COLO668 (cell line): ENCODE measurements around the gene MAPK11.
A peak's percentile ranks its signal among the peaks of the same experiment; 100 is the strongest.

ENCODE experiments used
- DNase-seq: peaks from one replicate; lab custom pipeline; 2025; ENCODE audit not compliant: unreplicated experiment; lab: John Stamatoyannopoulos, UW

The MAPK11 gene

DNA sequence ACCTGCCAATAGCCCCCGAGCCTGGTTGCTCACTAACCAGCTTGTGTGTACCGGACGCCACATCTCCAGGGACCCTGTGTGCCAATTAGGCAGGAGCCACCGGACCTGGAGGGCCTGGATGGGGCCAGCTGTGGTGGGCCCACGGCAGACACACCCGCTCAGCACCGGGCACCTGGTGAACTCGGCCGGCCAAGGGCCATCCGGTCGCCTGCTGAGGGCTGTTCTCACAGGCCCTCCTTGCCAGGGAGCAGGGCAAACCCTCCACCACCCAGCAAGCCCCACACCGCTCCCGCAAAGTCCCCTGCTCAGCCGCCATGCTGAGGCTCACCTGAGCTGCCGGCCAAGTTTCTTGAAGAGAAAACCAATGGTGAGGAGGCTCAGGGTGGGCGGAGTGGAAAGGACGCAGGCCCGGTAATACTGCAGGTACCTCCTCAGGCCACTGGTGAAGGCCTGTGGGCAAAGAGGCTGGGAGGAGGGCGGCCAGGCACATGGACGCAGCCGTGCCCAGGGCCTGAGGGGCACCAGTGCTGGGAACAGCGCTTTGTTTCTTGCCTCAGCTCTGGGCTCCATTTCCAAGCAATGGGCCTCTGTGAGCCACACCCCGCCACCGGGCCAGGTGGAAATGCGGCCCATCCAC, 42.5 kb downstream of the MAPK11 start:
- DNase-seq = no peak

DNA sequence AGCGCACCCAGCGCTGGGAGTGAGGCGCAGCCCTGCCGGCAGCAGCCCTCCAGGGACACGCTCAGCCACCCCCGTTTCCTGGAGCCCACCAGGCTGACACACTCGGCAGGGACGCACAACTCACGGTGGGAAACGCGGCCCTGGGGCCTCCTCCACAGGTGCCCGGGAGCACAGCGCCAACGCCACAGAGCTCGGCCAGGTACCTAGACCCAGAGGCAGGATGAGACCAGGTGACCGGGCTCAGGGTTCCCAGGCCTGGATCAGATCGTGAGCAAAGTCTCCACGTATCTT, 43.4 kb downstream of the MAPK11 start:
- DNase-seq = no peak

DNA sequence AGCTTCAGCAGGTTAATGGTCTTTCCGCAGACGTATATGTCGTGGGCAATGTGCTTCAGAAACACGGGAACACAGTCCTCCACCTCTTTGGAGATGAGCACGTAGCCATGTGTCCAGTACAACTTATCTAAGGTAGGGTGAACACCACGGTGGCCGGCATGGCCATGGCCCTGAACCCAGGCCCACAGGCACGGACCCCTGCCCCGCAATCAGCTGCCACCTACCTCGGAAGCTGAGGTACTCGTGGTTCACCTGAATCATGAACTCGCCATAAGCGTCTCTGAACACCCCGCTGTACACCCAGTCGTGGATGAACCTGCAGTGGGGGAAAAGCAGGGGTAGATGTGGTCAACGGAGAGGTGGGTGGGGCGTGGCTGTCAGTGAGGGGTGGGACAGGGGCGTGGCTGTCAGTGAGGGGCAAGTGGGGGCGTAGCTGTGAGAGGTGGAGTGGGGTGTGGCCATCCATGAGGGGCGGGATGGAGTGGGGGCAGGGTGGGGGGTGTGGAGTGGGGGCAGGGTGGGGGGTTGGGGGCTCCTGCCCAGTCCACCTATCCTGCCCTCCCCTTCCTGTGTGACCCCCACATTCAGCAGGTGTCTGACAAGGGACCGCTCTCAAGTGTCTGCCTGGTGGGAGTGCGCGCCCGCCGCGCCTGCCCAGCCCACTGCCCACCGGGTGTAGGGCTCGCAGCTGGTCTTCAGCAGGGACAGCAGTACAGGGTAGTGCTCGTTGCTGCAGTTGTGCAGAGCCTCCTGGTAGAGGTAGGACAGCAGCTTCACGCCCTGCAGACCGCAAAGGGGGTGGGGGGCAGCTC, 43.9 kb downstream of the MAPK11 start:
- no peak for DNase-seq

DNA sequence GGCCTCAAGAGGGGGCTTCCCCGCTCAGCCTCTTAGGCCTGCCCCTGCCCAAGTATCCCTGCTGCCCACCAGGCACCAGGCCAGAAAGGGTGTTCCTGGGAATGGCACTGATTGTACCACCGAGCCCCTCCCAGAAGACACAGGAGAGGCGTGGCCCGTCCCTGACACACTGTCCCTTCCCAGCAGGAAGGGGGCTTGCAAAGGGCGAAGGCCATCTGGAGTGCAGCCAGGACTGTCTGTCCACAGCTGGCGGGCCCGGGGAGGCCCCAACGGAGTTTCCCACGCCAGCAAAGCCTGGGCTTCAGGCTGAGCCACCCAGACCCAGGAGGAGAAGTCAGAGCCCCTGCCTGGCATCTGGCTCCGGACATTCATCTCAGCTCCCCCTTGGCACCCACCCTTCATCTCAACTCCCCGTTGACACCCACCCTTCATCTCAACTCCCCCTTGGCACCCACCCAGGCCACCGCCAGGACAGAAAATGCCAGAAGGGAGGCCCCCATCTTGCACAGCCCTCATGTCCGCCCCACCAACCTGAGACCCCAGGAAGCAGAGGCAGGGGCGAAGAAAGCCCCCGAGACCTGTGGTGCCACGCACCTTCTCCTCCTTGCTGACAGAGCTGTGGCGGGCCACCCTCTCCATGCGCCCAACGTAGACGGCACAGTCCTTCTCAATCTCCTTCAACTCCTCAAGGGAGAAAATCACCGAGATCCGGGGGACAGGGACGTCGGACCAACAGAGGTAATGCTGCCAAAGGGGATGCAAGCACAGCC, 44.8 kb downstream of the MAPK11 start:
- no peak for DNase-seq

DNA sequence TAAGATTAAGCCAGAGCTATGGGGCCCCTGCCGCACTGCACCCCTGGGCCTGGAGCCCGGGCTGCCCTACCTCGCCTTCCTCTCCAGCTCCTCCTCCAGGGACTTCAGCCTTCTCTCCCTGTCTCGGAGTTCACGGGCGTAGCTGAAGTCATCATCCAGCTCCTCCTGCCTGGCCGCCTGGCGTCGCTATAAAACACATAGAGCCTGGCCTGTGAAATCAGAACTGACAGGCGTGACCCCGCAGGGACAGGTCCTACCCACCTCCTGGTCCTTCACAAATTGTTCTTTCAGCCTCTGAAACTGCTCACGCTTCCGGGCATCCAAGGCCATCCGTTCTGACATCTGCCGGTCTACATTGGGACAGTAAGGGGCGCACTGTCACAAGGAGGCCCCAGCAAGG, 46.1 kb downstream of the MAPK11 start:
- no peak for DNase-seq

DNA sequence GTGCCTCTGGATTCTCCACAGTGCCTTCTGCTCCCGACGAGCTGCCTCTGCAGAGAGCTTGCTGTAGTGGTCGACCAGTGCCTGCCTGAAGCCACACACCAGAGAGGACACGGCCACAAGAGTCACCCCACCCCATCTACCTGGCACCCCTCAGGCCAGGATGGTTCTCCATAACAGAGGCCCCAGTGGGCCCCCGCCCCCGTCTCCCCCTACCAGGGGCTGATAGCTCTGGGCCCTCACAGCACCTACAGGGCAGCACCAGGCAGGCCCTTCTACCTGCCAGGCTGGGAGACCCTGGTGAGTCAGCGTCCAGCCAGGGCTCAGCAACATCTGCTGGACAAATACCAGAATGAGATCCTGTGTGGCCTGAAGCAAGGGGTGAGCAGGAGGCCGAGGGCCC, 47.7 kb downstream of the MAPK11 start:
- no peak for DNase-seq

DNA sequence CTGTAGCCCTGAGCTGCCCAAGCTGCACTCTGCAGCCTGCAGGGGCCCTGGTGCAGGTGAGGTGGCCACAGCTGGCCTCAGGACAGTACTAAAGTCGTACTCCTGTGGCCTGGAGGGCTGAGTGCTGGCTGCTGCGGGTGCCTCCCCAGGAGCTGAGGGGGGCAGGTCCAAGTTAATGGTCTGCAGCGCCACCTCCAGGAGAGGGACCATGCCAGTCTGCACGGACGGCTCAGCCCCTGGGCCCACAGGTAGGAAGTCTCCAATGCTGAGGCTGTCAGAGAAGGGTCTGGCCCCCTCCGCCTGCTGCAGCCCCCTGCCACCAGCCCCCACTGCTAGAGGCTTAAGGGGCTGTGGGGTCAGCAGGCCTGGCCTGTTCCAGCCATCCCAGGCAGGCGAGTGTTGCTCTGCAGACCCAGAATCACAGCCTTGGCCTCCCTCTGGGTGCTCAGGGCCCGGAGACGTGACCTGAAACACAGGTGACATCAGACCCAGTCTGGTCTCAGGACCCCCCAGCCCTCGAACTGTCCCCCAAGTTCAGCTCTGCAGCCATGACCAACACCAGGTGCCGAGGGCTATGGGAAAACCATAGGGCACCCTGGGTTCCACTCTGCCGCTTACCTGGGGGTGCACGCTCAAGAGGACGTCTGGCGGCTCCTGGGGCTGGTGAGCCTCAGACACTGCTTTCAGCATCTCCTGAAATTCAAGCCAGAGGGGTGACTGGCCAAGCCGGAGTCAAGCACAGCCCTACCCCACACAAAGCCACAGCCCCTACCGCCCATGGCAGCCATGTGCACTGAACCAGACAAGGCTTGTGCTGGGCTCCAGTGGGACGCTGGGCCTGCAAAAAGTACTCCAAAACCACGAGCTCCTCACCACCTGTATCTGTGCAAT, 48.5 kb downstream of the MAPK11 start:
- DNase-seq = no peak

DNA sequence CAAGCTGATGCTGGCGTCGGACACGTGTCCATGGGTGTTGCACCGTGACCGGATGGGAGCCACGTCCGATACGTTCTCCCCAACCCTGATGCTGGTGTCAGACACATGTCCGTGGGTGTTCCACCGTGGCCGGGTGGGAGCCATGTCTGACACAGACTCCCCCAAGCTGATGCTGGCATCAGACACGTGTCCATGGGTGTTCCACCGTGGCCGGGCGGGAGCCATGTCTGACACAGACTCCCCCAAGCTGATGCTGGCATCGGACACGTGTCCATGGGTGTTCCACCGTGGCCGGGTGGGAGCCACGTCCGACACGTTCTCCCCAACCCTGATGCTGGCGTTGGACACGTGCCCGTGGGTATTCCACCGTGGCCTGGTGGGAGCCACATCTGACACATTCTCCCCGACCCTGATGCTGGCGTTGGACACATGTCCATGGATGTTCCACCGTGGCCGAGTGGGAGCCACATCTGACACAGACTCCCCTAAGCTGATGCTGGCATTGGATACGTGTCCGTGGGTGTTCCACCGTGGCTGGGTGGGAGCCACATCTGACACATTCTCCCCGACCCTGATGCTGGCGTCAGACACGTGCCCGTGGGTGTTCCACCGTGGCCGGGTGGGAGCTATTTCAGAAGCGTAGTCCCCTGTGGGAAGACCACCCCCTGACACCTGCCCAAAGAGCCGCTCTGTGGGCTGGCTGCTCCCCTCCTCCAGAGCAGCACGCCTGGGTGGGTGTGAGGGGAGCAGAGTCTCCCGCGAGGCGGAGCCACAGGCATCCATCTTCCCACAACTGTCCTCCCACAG, 49.4 kb downstream of the MAPK11 start:
- no peak for DNase-seq

DNA sequence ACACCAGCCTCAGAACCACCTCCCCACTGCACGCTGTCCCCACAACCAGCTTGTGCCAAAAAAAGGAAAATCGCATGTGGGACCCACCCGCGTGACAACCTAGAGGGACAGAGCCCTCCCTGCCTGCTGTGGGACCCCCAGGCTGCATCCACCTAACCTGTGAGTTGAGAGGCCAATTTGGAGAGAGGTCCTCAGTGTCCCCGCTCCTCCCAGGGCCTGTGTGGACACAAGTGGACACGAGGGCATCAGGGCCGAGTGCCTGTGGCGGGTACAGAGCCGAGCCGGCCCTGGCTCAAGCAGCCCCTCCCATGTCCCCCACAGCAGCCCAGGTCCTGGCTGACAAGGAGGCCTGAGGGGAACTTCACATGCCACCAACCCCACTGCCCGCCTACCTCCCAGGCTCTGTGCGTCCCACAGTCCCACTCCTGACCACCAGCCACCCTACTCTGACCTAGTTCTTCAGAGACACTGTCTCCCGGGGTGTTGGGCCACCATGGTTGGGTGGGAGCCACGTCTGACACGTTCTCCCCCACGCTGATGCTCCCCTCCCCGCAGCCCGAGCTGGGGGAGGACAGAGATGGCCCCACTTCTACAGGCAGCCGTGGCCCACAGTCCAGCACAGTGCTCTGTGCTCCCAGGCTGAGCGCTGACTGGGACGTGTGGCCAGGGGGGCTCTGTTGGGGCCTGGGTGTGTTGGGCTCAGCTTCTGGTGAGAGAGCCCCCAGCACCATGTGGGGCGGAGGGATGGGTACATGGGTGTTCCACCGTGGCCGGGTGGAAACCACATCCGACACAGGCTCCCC, 50.2 kb downstream of the MAPK11 start:
- no peak for DNase-seq

DNA sequence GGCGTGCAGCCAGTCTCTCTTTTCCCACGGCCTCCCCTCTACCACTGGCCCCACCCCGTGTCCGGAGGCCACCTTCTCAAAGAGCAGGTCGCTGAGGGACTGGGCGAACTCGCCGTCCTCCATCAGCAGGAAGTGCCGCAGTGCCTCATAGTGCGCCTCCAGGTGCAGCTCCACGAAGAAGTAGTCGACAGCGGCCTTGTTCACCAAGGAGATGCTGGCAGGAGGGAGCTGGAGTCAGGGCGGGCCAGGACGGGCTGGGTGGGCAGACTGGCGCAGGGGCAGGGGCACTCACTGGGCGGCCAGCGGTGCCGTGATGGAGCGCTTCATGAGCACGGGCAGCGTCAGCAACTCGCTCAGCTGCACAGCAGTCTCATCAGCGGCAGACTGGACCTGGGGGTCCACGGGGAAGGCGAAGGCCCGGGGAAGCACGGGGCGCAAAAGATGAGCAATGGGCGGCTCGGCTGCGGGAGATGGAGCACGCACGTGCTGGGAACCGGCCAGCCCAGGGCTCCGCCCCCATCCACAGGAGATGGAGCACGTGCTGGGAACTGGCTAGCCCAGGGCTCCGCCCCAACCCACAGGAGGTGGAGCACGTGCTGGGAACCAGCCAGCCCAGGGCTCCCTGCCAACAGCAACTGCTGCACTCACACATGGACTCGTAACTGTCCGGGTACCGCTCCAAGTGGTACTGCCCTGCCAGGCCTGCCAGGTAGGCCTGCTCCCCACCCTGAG, 51.0 kb downstream of the MAPK11 start:
- DNase-seq = peak; percentile 84

DNA sequence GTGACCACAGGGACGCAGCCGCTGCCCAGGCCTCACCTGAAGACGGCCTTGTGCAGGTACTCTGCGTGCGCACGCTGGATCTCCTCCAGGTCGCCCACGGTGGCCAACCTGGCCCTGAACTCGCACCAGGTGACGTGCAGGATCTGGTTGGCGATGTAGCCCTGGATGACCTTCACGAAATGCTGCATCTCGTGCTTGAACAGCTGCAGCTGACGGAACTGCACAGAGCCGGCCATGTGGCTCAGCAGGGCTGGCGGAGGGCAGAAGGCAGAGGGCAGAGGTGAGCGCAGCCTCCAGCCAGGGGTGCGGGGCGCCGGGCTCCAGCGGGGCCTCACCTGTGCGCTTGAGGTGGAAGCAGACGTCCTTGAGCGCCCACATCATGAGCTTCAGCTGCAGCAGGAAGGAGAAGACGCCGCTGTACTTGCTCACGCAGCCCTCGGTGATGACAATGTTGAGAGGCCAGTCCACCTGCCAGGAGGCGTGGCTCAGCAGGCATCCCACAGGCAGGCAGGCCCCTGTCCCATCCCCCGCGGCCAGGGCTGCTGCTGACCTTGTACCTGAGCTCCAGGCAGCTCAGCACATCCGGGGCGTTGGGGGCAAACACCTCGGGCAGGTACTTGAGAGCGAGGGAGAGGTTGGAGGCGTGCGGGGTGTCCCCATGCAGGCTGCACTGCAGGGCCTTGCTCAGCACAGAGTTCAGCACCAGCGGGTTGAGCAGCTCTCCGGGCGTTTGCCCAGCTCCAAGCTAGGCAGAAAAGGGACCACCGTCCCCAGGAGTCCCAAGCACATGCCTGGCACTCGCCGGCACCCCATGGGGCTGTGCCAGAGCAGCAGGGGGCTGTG, 51.8 kb downstream of the MAPK11 start:
- peak; percentile 71 for DNase-seq

DNA sequence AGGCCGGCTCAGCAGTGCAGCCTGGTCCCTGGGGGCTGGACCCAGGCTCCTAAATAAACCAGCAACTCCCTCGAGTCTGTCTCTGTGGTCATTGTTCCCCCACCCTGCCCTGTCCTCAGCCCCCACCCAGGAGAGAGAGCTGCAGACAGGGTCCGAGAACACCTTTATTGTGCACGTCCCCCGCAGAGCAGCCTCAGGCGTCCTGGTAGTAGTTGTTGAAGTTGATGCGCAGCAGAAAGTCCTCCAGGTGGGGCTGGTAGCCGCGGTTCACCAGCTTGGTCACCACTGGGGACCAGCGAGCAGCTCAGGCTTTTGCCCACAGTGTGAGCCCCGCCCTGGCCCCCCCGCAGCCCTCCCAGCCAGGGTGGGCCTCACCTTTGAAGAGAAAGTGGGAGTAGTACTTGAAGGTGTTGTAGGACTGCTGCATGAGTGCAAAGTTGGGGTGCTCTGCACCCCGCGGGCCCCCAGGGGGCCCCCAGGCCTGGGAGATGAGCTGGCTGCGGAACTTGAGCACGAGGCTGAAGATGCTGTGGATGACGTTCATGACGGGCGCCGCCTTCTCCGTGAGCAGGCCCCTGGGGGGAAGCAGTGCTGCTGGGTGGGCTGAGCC, 52.5 kb downstream of the MAPK11 start:
- no peak for DNase-seq

DNA sequence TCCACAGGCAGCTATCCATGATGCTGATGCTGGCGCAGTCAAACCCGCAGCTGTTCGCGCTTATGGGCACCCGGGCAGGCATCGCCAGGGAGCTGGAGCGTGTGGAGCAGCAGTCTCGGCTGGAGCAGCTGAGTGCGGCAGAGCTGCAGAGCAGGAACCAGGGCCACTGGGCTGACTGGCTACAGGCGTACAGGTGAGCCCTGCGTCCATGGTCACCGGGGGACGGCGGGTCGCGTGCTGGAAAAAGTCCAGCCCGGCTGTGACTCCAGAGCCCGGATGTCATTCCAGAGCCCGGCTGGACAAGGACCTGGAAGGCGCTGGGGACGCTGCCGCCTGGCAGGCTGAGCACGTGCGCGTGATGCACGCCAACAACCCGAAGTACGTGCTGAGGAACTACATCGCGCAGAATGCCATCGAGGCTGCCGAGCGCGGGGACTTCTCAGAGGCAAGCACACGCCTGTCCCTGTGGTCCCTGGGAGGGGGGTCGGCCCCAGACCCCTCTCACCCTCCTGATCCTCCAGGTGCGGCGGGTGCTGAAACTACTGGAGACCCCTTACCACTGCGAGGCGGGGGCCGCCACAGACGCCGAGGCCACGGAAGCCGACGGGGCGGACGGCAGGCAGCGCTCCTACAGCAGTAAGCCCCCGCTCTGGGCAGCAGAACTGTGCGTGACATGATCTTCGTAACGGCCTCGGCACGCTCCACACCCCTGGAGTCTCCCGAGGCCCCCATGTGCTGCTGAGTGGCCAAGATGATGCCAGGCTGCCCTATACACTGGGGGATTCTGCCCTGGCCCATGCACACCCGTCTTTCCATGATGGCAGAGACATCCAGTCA, 53.3 kb downstream of the MAPK11 start:
- no peak for DNase-seq

DNA sequence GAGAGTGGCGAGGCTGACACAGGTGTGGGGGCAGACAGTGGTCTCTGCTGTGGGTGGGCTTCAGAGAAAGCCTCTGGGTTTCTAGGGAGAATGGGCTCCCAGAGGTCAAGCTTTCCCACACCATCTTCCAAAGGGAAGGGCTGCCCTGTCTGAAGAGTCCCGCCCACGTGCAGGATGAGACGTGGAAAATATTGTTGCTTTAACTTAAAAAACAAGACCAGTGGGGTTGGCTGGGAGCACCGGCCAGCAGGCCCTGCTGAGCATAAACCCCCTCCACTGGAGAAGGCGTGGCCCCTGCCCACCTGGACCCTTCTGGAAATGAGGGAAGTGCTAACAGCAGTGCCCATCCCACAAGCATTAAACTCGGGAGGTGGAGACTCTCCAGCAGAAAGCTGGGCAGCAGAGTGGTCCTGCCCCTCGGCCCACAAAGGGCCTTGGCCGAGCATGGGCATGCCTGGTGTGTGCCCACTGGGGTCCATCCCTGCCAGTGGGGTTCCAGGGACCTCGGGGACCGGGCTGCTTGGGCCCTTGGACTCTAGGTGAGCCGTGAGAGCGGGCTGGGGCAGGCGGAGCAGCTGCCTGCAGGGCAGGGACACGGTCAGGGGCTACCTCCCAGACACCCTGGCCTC, 54.0 kb downstream of the MAPK11 start:
- no peak for DNase-seq

DNA sequence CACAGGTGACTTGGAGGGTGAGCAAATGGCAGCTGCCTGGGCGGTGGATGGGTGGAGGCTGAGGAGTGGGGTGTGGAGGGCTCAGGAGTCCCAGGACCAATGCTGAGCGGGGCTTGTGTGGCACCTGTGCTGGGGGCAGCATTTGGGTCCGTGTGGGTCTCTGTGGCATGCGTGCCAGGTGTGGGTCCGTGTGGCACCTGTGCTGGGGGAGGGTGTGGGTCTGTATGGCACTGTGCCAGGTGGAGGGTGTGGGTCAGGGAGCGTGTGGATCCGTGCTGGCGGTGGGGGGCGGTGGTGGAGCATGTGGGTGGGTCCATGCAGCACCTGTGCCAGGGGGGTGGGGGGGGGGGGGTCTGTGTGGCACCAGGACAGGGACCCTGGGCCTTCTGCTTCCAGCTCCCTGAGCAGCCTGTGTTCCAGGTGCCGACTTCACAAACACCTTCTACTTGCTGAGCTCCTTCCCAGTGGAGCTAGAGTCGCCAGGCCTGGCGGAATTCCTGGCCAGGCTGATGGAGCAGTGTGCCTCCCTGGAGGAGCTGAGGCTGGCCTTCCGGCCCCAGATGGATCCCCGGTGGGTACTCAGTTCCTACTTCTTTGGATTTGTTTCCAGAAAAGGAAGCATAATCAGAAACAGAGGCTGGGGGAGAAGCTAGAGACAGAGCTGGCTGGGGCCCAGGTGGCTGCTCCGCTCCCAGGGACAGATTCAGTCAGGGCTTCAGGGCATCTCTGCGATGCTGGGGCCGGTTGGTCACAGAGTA, 54.7 kb downstream of the MAPK11 start:
- DNase-seq = peak; percentile 19
